Kidney epithelial cell (primary cell): Measurements from ENCODE around the gene EIF2S2. TPM values are rescaled to one million over a fixed set of nuclear protein-coding genes. Genes with fewer than 3 reads are reported as not detected.

Experiments
- DNase-seq: peaks from one replicate; pipeline ENCODE4 v3.0.0-alpha.2; 2010; ENCODE audit warnings: low read depth
- H3K27me3 ChIP-seq: 2 replicates; pipeline ENCODE4 v1.6.0; 2011; ENCODE audit warnings: low read length; ENCODE audit not compliant: control insufficient read depth, insufficient read depth
- H3K36me3 ChIP-seq: 2 replicates; pipeline ENCODE4 v1.5.1; 2011; ENCODE audit warnings: low read length; ENCODE audit not compliant: control insufficient read depth, insufficient read depth
- H3K4me3 ChIP-seq: 2 replicates; pipeline ENCODE4 v1.5.1; 2011; ENCODE audit warnings: low read depth, mild to moderate bottlenecking, control low read depth, low read length
- total RNA-seq: library from RNA; depleted of rRNA; stranded (reverse); fragments of >200 nt; gene quantifications from 2 replicates; pipeline ENCODE4 v1.2.3, GENCODE V29; 2015
- TF ChIP-seq, protein P1 (sequence below): IDR thresholded peaks from 2 replicates; pipeline ENCODE4 v1.5.1; 2011; ENCODE audit warnings: mild to moderate bottlenecking, moderate library complexity, low read length, control low read depth, inconsistent platforms; ENCODE audit not compliant: insufficient read depth, poor library complexity, severe bottlenecking

The EIF2S2 gene
- total RNA-seq, 1 donor from 2014 or later: 132 TPM

DNA sequence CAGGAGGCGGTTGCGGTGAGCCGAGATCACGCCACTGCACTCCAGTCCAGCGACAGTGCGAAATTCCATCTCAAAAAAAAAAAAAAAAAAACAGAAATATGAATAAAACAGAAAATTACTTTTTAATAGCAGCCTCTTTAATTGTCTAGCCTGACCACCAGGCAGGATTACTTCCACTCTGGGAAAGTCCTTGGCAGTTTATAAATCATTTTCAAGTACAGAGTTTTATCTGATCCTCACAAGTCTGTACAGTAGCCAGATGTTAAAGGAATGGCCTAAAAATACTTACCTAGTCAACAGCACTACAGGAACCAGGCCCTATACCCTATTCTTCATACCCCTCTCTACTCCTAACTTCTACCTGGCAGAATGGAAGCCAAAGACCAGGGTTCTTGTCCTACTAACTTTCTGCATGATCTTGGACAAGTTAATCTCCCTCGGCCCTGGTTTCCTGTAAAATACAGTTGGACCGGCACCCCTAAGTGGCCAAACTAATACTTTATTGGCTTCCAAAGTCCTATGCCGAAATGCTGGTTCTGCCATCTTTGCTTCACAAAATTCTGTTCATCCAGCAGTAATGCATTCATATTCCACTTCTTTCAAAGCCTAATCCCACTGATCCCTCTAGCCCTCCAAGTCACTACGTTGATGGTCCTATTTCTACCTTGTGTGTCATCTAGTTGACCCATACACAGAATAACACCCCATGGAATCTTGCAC lies 1.9 kb downstream of the EIF2S2 start:
- no peaks in the 10 kb centered on the region for H3K36me3 ChIP-seq
- no peaks in the 10 kb centered on the region for H3K27me3 ChIP-seq
- TF ChIP-seq, protein P1, sequence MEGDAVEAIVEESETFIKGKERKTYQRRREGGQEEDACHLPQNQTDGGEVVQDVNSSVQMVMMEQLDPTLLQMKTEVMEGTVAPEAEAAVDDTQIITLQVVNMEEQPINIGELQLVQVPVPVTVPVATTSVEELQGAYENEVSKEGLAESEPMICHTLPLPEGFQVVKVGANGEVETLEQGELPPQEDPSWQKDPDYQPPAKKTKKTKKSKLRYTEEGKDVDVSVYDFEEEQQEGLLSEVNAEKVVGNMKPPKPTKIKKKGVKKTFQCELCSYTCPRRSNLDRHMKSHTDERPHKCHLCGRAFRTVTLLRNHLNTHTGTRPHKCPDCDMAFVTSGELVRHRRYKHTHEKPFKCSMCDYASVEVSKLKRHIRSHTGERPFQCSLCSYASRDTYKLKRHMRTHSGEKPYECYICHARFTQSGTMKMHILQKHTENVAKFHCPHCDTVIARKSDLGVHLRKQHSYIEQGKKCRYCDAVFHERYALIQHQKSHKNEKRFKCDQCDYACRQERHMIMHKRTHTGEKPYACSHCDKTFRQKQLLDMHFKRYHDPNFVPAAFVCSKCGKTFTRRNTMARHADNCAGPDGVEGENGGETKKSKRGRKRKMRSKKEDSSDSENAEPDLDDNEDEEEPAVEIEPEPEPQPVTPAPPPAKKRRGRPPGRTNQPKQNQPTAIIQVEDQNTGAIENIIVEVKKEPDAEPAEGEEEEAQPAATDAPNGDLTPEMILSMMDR: no peak
- DNase-seq: no peak
- peak overlapping the region; percentile 94 for H3K4me3 ChIP-seq

DNA sequence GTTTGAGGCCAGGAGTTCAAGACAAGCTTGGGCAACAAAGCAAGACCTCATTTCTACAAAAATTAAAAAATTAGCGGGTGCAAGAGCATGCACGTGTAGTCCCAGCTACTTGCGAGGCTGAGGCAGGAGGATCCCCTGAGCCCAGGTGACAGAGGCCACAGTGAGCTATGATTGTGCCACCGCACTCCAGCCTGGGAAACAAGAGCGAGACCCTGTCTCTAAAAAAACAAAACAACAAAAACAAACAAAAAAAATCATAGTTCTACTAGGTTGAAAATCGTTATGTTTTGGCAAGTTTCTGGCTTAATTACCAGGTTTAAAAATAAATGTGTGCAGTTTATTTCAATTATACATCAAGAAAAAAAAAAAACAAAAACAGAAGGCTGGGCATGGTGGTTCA lies 2.6 kb downstream of the EIF2S2 start:
- no peaks in the 10 kb centered on the region for H3K27me3 ChIP-seq
- TF ChIP-seq, protein P1: no peak
- no peaks in the 10 kb centered on the region for H3K36me3 ChIP-seq
- DNase-seq: no peak
- no peak overlapping the region for H3K4me3 ChIP-seq

DNA sequence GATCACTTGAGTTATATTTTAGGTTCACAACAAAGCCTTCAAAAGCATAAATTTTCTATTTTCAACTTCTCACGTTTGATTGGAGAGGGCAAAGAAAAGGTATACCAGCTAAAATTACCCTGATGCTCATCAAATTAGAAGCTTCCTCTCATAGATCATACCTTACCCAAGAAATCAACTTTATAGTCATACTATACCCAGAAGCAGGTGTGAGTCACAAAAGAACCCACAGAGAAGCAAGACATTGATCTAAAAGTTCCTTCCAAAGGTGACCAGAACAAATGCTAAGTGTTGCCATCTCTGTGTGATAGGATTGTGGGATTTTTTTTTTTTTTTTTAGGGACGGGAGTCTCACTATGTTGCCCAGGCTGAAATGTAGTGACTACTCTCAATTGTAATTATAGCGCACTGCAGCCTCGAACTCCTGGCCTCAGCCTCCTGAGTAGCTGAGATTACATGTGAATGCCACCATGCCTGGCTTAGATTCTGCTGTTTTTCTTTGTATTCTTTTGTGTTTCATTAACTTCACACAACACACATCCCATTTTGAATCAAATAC lies 3.3 kb downstream of the EIF2S2 start:
- no peak for DNase-seq
- TF ChIP-seq, protein P1: no peak
- H3K4me3 ChIP-seq: no peak overlapping the region
- H3K27me3 ChIP-seq: no peaks in the 10 kb centered on the region
- no peaks in the 10 kb centered on the region for H3K36me3 ChIP-seq

DNA sequence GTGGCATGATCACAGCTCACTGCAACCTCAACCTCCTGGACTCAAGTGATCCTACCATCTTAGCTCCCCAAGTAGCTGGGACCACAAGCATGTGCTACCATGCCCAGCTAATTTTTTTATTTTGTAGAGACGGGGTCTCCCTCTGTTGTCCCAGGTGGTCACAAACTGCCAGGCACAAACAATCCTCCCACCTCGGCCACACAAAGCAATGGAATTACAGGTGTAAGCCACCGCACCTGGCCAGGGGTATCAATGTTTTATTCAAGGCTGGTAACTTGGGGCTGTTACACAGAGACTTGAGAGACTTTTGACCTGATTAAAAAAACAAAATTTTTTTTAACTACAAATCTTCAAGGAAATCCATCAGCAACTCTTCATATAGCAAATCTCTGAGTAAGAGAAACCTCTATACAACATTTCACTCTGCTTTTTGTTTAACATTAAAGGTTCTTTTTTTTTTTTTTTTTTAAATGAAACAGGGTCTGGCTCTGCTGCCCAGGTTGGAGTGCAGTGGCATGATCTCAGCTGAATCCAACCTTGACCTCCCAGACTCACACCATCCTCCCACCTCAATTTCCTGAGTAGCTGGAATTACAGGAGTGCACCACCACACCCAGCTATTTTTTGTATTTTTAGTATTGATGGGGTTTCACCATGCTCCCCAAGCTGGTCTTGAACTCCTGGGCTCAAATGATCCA lies 5.9 kb downstream of the EIF2S2 start:
- DNase-seq: no peak
- no peaks in the 10 kb centered on the region for H3K36me3 ChIP-seq

DNA sequence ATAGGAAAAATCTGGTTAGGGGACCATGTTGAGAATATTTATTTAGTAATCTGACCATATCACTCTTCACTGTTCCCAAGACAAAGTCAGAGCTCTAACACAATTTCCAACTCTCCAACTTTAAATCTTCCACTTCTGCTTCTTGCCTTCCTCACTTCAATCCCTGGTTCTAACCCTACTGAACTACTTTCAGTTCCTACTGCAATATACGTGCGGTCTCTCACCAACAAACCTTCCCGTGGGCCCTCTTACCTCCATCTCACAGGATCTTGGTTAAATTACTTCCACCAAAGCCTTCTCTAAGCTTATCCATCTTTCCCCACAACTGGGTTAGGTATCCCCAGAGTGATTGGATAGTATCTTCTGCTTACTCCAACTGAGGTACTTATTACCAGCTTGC lies 8.0 kb downstream of the EIF2S2 start:
- no peaks in the 10 kb centered on the region for H3K36me3 ChIP-seq
- TF ChIP-seq, protein P1: no peak
- no peaks in the 10 kb centered on the region for H3K27me3 ChIP-seq

More for the DNA sequence above, 5.9 kb downstream of the EIF2S2 start:
- H3K4me3 ChIP-seq: no peak overlapping the region
- TF ChIP-seq, protein P1: no peak
- no peaks in the 10 kb centered on the region for H3K27me3 ChIP-seq

More for the DNA sequence above, 8.0 kb downstream of the EIF2S2 start:
- no peak for DNase-seq
- no peak overlapping the region for H3K4me3 ChIP-seq
